GM19239 (cell line): ENCODE measurements around the gene POU6F2.
"Not testable (repeated sequence)": the region's sequence is repeated elsewhere in the genome, so short reads cannot be mapped to it uniquely, and the experiment has no call there.

Experiments used
- DNase-seq: peaks from one replicate; pipeline ENCODE4 v3.0.0; 2011; ENCODE audit warnings: low spot score; ENCODE audit not compliant: insufficient read length
- FAIRE-seq: peaks from 2 replicates; lab custom pipeline; 2011; peaks lifted over from hg19 to GRCh38; lab: Jason Lieb, UNC

POU6F2 gene

GRCh38 chr7:38975944-38976392 is 1.7 kb upstream of the POU6F2 start:
- no peak for FAIRE-seq
- DNase-seq, result no peak

GRCh38 chr7:38978491-38978890 is 782 bp downstream of the POU6F2 start:
- no peak for FAIRE-seq

GRCh38 chr7:38992203-38992602 is 14.5 kb downstream of the POU6F2 start:
- DNase-seq (no peak), FAIRE-seq (no peak)

More at GRCh38 chr7:38978491-38978890, 782 bp downstream of the POU6F2 start:
- DNase-seq, result no peak

- FAIRE-seq (no peak), DNase-seq (no peak)
Measured at GRCh38 chr7:39001595-39001994, 23.9 kb downstream of the POU6F2 start.

- FAIRE-seq, result no peak
- DNase-seq, result no peak
Measured at GRCh38 chr7:39002755-39003154, 25.0 kb downstream of the POU6F2 start.

GRCh38 chr7:39005036-39005435 is 27.3 kb downstream of the POU6F2 start:
- no peak for DNase-seq
- no peak for FAIRE-seq

- no peak for FAIRE-seq
- DNase-seq, result no peak
Measured at GRCh38 chr7:39005461-39005860, 27.8 kb downstream of the POU6F2 start.

- not testable (repeated sequence) for FAIRE-seq, DNase-seq
Measured at GRCh38 chr7:39013049-39013939, 35.6 kb downstream of the POU6F2 start.

GRCh38 chr7:39016609-39017008 is 38.9 kb downstream of the POU6F2 start:
- DNase-seq (no peak), FAIRE-seq (no peak)

GRCh38 chr7:39017369-39017915 is 39.7 kb downstream of the POU6F2 start:
- FAIRE-seq, result no peak
- DNase-seq, result no peak

- no peak for DNase-seq
- no peak for FAIRE-seq
Measured at GRCh38 chr7:39022796-39023195, 45.1 kb downstream of the POU6F2 start.

- no peak for DNase-seq
- no peak for FAIRE-seq
Measured at GRCh38 chr7:39027491-39027890, 49.8 kb downstream of the POU6F2 start.

GRCh38 chr7:39033885-39034624 is 56.3 kb downstream of the POU6F2 start:
- FAIRE-seq, result no peak
- no peak for DNase-seq

- no peak for DNase-seq
- FAIRE-seq, result no peak
Measured at GRCh38 chr7:39035156-39035555, 57.4 kb downstream of the POU6F2 start.

GRCh38 chr7:39035903-39036302 is 58.2 kb downstream of the POU6F2 start:
- DNase-seq (no peak), FAIRE-seq (no peak)

- FAIRE-seq (no peak), DNase-seq (no peak)
Measured at GRCh38 chr7:39042670-39043069, 65.0 kb downstream of the POU6F2 start.

GRCh38 chr7:39043531-39043930 is 65.8 kb downstream of the POU6F2 start:
- FAIRE-seq, result no peak

GRCh38 chr7:39044489-39044888 is 66.8 kb downstream of the POU6F2 start:
- FAIRE-seq (no peak), DNase-seq (no peak)

More at GRCh38 chr7:39043531-39043930, 65.8 kb downstream of the POU6F2 start:
- DNase-seq, result no peak

GRCh38 chr7:39045231-39045630 is 67.5 kb downstream of the POU6F2 start:
- no peak for FAIRE-seq
- no peak for DNase-seq

GRCh38 chr7:39051279-39051678 is 73.6 kb downstream of the POU6F2 start:
- FAIRE-seq, result no peak

GRCh38 chr7:39051707-39052106 is 74.0 kb downstream of the POU6F2 start:
- FAIRE-seq, result no peak
- DNase-seq, result no peak

More at GRCh38 chr7:39051279-39051678, 73.6 kb downstream of the POU6F2 start:
- no peak for DNase-seq
